ENCODE measurements around the gene LITAF.
"Not testable (repeated sequence)": the region's sequence is repeated elsewhere in the genome, so short reads cannot be mapped to it uniquely, and the experiment has no call there.

Gene LITAF

DNA sequence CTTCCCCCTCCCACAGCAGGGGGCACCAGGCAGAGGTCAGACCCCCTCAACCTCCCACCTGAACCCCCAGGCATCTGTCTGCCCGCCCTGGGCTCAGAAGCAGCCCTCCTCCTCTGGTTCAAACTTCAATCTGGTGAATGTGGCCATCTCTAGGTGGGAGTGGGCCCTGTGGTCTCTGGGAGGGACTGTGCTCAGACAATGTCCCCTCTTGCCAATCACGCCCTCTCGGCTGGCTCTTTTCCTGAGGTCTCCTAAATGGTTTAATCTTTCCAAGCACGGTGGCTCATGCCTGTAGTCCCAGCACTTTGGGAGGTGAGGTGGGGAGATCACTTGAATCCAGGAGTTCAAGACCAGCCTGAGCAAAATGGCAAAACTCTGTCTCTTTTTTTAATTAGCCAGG lies 15.2 kb downstream of the LITAF start:
- DNase-seq: no peak

DNA sequence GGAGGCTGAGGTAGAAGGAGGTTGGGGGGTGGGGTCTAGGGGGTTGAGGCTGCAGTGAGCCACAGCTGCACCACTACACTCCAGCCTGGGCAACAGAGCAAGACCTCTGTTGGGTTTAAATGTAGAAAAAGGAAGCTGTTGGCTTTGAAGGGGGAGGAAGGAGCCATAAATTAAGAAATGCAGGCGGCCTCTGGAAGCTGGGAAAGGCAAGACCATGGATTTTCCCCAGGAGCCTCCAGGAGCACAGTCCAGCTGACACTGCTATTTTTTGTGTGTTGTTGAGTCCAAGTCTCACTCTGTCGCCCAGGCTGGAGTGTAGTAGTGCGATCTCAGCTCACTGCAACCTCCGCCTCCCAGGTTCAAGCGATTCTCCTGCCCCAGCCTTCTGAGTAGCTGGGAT lies 15.9 kb downstream of the LITAF start:
- DNase-seq: no peak

DNA sequence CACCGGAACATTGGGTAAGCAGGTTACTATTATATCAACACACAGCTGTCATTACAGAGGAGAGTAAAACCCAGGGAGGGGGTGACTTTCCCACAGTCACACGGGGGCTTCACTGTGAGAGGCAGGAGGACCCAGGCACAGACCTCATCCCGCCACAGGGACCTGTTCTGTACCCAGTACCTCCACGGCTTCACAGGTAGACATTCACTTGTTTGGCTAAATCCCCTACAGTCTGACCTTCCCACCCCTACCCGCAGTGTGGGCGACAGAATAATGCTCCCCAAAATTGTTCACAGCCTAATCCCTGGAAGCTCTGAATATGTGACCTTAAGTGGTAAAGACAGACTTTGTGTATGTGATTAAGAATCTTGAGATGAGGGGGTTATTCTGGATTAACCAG lies 16.5 kb downstream of the LITAF start:
- no peak for DNase-seq

DNA sequence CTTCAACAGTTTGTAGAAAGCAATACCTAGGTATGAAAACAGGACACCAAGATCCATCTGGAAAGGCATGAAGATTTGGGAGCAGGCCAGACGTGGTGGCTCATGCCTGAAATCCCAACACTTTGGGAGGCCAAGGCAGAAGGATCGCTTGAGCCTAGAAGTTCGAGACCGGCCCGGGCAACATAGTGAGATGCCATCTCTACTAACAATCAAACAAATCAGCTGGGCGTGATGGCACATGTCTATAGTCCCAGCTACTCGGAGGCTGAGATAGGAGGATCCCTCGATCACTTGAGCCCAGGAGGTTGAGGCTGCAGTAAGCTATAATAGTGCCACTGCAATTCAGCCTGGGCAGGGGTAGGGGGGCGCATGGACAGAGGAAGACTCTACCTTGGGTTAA lies 20.3 kb downstream of the LITAF start:
- DNase-seq: no peak

DNA sequence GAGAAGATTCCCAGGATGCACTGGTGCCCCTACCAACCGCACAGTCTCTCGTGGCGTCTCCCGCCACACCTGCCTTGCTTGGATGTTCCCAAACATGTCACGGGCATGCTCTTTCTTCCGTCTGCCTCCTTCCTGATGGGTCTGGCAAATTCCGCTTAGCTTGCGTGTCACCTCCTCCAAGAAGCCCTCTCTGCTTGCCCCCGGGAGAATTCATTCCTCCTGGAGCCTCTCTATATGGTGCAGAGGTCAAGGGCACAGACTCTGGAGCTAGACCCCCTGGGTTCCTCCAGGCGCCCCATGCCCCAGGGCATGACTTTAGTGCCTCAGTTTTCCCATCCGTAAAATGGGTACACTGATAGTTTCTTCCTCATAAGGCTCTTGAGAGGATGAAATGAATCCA lies 21.1 kb downstream of the LITAF start:
- no peak for DNase-seq

DNA sequence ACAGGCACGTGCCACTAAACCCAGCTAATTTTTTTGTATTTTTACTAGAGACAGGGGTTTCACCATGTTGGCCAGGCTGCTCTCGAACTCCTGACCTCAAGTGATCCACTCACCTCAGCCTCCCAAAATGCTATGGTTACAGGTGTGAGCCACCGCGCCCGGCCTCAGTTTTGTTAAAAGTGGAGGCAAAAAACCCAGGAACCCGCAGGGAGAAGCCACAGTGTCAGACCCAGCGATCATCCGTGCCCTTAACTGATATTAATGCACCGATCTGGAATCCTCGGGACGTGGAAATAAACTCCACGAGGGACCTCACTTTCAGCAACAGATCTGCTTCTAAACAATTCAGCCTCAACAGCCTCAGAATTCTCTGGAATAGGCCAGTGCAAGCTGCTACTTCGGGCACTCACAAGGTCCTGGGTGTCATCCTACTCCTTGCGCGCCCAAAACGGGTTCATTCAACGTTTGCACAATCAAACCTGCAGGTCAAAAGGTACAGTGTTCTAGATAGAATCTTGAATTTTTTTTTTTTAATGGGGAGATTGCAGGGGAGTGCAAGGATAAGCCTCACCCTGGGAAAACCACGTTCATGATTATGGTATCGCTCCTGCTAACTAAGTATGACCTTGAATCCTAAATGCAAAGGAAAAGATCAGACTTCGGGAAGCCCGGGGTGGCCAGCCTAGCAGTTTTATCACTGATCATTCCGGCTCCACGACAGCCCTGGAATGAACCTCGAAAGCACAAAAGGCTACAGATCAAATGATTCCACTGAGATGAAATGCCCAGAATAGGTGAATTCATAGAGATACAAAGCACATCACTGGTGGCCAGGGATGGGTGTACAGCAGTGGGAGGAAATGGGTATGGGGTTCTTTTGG lies 22.4 kb downstream of the LITAF start:
- no peak for DNase-seq

DNA sequence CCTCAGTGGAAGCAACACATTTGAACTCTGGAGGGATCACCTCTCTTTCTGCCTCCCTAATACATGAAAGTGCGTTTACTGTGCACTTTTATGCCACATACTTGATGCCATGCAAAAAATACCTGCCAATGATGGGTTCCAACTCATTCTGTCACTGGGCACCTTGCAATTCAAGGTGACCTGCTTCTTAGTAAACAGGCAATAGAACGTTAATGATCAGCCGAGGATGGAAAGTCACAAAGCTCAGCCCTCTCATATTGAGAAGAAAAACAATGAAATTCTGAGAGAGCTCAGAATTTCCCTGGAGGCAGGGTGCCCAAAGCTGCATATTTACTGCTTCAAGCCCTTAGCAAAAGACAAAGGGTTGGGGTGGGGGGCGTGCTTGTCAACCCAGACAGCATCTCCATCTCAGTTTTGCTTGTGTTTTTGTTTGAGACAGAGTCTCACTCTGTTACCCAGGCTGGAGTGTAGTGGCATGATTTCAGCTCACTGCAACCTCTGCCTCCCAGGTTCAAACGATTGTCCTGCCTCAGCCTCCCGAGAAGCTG lies 23.2 kb downstream of the LITAF start:
- no peak for DNase-seq

DNA sequence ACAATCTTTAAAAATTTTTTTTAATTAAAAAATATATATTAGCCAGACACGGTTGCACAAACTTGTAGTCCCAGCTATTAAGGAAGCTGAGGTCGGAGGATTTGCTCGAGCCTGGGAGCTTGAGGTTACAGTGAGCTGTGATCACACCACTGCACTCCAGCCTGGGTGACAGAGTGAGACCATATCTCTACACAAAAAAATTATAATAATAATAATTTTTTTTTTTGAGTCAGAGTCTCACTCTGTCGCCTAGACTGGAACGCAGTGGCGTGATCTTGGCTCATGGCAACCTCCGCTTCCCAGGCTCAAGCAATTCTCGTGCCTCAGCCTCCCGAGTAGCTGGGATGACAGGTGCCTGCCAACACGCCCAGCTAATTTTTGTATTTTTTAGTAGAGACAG lies 23.8 kb downstream of the LITAF start:
- no peak for DNase-seq

DNA sequence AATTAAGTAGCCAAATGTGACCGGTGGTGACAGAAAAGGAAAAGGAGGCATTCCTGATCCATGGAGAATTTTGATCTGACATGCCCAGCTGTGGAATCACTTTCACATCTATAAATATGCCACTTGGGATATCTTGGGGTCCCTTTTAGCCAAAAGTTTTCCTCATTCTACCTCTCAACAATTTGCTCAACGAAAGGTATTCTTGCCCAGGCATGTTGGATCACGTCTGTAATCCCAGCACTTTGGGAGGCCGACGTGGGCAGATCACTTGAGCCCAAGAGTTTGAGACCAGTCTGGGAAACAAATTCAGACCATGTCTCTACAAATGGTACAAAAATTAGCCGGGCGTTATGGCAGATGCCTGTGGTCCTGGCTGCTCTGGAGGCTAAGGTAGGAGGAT lies 24.3 kb downstream of the LITAF start:
- DNase-seq: no peak

DNA sequence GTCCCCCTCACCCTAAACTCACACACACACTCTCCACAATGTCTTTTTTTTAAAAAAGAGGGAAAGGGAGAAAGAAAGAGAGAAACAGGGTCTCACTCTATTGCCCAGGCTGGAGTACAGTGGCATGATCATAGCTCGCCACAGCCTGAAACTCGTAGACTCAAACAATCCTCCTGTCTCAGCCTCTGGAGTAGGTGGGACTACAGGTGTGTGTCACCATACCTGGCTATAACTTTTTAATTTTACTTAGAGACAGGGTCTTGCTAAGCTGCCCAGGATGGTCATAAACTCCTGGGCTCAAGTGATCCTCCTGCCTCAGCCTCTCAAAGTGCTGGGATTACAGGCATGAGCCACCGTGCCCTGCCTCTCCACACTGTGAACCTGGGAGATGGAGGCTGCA lies 24.9 kb downstream of the LITAF start:
- no peak for DNase-seq

DNA sequence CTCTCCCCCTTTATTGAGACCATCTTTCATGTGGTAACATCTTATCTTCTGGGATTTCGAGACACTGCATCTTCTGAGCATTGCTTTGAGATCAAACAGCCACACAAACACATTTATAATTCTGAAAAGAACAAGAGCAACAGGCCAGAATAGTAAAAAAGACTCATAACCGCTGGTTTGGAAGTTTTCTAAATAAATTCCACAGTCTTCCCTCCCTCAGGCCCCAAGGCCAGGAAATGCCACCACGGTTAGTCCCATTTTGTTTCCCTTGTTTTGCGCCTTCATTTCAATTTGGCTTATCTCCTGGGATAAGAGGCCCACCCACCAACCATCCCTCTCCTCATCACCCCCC lies 25.3 kb downstream of the LITAF start:
- no peak for DNase-seq

DNA sequence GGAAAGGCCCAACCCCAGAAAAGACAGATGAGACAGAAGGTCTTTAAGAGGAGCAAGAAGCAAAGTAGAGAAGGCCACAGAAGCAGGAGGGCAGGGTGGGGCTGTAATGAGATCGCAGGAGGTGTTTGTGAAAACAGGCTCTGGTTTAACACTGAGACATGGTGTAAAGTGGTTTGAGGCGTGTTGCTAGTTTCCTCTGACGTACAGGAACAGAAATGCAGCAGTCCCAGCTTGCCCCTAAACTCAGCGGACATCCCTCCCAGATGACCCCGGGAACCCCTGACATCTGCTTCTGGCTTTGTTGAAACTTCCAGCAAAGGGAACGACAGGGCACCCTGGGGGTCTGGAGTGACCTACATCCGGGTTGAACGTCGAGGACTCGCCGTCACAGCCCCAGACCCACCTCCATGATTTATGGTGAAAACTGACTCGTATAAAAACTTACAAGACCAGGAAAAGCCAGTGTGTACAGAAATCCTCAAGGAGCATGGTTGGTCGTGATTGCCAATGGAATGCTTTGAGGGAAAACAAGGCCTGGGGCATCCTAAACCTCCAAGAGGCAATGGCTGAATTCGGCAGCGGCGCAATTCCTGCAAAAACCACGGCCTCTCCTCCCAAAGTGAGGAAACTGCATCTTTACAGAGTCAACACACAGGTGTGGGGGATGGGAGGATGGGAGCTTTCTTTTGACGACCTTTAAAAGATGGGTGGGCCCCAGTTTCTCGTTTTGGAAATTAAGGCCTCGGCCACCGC lies 25.8 kb downstream of the LITAF start:
- no peak for DNase-seq

DNA sequence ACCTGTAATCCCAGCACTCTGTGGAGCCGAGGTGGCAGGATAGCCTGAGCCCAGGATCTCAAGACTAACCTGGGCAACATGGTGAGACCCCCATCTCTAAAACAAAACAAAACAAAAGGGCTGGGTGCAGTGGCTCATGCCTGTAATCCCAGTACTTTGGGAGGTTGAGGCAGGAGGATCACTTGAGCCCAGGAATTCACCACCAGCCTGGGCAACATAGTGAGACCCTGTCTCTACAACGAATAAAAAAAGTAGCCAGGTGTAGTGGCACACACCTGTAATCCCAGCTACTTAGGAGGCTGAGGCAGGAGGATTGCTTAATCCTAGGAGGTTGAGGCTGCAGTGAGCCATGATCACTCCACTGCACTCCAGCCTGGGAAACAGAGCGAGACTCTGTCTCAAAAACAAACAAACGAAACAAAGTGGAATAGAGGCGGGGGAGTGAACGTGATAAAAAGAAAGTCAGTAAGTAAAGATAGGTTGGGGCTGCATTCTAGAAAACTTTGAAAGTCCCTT lies 28.4 kb downstream of the LITAF start:
- not testable (repeated sequence) for DNase-seq

DNA sequence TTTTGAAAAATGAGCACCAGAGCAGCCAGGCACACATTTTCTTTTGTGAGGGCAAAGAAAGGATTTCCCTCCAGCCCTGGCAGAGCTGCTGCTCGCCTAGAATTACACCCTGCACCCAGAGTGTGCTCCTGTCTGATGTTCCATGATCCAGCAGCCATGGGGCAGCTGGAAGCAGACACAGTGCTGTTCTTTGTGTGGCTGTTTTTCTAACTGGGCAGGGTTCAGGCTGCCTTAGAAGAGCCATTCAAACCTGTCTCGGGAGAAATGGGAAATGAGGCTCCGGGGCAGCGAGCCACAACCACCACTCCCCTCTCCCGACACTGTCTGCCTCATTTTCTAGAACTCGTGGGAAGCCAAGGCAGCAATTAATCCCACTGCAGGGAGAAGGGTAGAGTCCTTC lies 28.9 kb downstream of the LITAF start:
- DNase-seq: no peak

DNA sequence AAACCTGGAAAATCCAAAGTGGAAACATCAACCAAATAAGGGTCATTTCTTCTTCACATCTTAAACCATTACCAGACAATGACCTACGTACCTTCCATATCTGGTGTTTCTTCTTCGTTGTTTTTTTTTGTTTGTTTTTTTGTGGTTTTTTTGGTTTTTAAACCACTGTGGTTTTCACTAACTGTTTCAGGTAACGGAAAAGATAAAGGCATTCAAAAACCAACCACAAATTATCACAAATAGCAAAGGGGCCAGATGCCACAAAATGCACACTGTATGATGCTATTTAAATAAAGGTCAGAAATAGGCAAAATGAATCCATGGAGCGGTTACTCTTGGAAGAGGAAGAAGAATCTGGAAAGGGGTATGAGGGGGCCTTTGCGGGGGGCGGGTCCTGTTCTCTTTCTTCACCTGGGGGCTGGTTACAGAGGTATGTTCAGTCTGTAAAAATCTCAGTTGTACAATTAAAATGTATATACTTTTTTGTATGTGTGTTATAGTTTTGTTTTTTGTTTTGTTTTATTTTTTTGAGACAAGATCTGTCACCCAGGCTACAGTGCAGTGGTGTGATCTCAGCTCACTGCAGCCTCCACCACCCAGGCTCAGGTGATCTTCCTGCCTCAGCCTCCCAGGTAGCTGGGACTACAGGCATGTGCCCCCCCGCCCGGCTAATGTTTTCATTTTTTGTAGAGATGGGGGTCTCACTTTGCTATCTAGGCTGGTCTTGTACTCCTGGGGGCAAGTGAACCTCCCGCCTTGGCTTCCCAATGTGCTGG lies 29.6 kb downstream of the LITAF start:
- no peak for DNase-seq

DNA sequence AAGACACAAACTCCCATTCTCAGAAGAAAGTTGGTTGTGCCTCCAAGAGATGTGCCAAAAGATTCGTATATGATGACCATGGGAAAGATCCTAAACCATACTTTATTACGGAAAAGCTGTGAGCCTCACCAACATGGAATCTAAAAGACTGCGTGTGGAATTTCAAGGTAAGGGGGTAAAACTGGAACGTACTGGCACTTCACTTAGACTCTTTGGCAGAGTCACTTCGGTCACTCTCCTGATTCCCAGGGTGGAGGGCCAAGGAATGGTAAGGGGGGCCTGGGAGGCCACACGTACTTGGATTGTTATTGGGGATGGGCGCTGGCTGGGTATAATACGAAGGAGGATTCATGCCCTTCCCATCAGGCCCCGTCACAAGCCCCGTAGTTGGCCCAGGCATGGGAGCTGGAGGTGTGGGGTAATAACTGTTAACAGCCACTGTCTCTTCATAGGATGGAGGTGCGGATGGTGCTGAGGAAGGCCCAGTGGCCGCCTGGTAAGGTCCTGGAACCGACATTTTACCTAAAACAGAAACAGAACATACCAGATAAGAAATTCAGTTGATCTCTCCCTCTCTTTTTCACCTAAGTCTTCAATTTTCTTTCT lies 30.4 kb downstream of the LITAF start:
- no peak for DNase-seq

DNA sequence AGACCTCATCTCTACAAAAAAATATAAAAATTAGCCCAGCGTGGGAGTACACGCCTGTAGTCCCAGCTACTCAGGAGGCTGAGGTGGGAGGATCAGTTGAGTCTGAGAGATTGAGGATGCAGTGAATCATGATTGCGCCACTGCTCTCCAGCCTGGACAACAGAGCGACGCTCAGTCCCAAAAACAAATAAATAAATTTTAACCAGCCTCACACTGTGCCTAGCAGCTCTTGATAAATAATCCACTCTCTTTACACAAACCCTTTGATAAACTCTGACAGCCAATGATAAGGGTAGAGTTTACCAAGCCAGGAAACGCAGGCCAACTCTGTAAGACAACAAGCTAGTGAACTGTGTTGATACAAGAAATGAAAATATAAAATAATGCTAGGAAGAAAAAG lies 32.7 kb downstream of the LITAF start:
- DNase-seq: no peak

DNA sequence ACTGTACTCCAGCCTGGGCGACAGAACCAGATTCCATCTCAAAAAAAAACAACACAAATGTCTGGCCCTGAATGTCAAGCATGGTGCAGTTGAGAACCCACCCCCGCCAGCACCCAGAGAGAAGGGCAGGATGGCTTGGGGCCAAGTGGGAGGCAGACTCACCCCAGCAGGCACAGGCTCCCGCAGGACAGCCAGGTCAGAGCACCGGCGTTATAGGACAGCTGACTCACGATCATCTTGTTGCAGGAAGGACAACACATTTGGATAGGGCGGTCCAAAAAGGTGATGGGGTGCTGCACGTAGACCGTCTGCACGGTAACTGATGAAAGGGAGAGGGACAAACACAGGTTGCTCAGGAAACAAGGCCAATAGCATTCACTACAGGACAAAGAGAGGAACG lies 33.3 kb downstream of the LITAF start:
- DNase-seq: no peak

DNA sequence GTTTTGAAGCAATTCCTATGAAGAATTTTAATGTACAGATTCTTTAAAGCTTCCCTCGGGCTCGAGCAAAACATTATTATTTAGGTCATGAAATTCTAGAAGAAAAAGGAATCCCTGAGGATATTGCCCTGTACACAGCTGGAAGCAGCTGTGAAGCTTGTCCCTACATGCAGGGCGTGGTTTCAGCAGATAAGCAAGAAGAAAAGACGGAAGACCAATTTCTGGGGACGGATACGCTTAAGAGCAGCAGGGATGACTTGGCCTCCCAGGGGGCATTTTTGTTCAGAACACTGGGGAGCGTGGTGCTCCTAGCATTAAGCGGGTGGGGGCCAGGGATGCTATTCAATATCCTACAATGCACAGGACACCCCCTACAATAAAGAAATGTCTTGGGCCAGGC lies 34.3 kb downstream of the LITAF start:
- DNase-seq: no peak

DNA sequence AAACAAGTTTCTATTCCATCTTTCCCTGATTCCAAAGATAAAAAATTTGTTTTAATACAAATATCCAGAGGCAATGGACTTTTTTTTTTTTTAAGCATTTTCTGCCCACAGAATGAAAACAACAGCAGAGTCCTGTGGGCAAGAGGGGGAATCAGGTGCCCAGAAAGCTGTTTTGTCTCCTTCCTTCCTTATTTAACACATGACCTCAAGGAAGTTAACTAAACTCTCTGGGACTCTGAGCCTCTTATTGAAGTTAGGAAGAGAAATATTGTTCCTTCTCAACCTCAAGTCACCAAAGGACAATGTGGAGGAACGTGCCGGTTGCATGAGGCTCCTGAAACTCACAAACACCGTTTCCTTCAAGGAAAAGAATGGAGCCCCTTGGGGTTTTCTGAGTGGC lies 34.9 kb downstream of the LITAF start:
- no peak for DNase-seq

DNA sequence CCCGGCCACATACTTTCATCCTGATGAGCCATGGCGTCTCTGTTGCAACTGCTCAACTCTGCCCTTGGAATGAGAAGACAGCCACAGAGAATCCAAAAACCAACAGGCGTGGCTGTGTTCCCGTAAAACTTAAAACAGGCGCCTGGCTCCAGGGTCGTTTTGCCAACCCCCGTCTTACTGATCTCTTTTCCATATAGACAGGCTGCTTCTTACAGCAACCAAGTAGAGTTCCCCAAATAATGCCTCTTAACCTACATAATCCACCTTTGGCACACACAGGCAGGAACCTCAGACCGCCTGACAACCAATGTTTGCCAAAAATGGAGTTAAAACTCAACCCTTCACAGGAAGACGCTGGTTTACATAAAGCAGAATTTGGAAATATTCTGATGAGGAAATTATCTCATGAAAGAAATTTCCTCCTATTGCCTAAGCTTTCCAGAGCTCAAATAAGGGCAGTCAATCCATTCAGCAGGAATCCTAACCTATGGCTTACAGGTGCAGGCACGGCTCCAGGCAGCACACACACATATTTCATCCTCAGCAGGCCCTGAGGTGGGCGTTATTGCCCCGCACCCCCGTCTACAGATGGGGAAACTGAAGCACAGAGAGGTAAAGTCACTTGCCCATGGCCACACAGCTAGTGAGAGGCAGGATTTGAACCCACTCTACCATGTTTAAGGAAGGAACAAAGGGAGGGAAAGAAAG lies 35.8 kb downstream of the LITAF start:
- DNase-seq: no peak

Measured in NCI-H446 treated with DMSO at 0.1 percent for 48 hours (cell line).